ENCODE results near the gene MTHFR. TPM values are rescaled to one million over a fixed set of nuclear protein-coding genes. Genes with fewer than 3 reads are reported as not detected.

MTHFR gene
- total RNA-seq, 1 donor, result 21.6 TPM

GRCh38 chr1:11735854-11736745 lies 69.7 kb downstream of the MTHFR start, which contains the start of gene AGTRAP:
Gene AGTRAP (plus strand): TSS chr1:11736136. CDS start chr1:11736209, 73 bp downstream.
- peak; percentile 91 for DNase-seq (ENCODE audit: low read depth)
- peak within 1 kb of the TSS; percentile 98 for H3K4me3 ChIP-seq (ENCODE audit: low read depth, low read length)
- no peak for TF ChIP-seq CTCF (IDR thresholded peaks at IDR 0.05; ENCODE audit: insufficient read depth, low read depth, low read length)

Small RNA genes lying within 50 kb of the gene (small RNA-seq; reads per million reads assigned to genes)
- gene RF02156 (not detected), gene RF02157 (not detected), gene RF02158 (not detected)

Other genes with a start within 250 kb of the MTHFR start
- 1.9 and 4.3 TPM in 2 replicates for gene FBXO2, start 151.5 kb downstream of the MTHFR start, total RNA-seq
- gene FBXO44, start 151.1 kb downstream of the MTHFR start, total RNA-seq, result 12.2 and 14.2 TPM in 2 replicates
- 8.4 and 8.6 TPM in 2 replicates for gene FBXO6, start 141.8 kb downstream of the MTHFR start, total RNA-seq
- 30.7 and 43.8 TPM in 2 replicates for gene MAD2L2, start 124.8 kb downstream of the MTHFR start, total RNA-seq
- not detected in 2 replicates for gene DRAXIN, start 114.3 kb downstream of the MTHFR start, total RNA-seq
- gene AGTRAP, start 69.8 kb downstream of the MTHFR start, total RNA-seq, result 38.9 and 41.9 TPM in 2 replicates
- under 0.01 TPM in 1 of 2 replicates, not detected in the other for gene C1orf167, start 43.8 kb downstream of the MTHFR start, total RNA-seq
- gene CLCN6, start 227 bp upstream of the MTHFR start, total RNA-seq, result 18.6 and 19.0 TPM in 2 replicates
- 0.32 TPM in 1 of 2 replicates, not detected in the other for gene NPPA, start 41.8 kb upstream of the MTHFR start, total RNA-seq
- 3.9 and 4.7 TPM in 2 replicates for gene NPPB, start 53.0 kb upstream of the MTHFR start, total RNA-seq
- gene KIAA2013, start 120.5 kb upstream of the MTHFR start, total RNA-seq, result 57.9 and 69.9 TPM in 2 replicates
- 309 and 324 TPM in 2 replicates for gene PLOD1, start 128.8 kb upstream of the MTHFR start, total RNA-seq
- 52.5 and 66.1 TPM in 2 replicates for gene MFN2, start 174.5 kb upstream of the MTHFR start, total RNA-seq
- gene MIIP, start 213.5 kb upstream of the MTHFR start, total RNA-seq, result 32.0 and 34.8 TPM in 2 replicates

Data from fibroblast of villous mesenchyme (primary cell).